Fibroblast of lung (primary cell): ENCODE data around the gene CSGALNACT2. TPM values are rescaled to one million over a fixed set of nuclear protein-coding genes. Genes with fewer than 3 reads are reported as not detected.

ENCODE experiments used
- DNase-seq, 2 donors: peaks; one replicate each; pipeline versions ENCODE4 v3.0.0 to v3.0.0-alpha.2; 2010; ENCODE audit warnings: low read depth in 2 of 2
- H2AFZ ChIP-seq: 2 replicates; pipeline ENCODE4 v1.5.1; 2012; ENCODE audit warnings: low read length, control low read depth, inconsistent platforms
- H3K27ac ChIP-seq: 2 replicates; pipeline ENCODE4 v1.5.1; 2011; ENCODE audit warnings: low read length, control low read depth; ENCODE audit not compliant: insufficient read depth
- H3K27me3 ChIP-seq: 2 replicates; pipeline ENCODE4 v1.5.1; 2011; ENCODE audit warnings: mild to moderate bottlenecking, low read length; ENCODE audit not compliant: control insufficient read depth, insufficient read depth
- H3K36me3 ChIP-seq: 2 replicates; pipeline ENCODE4 v1.5.1; 2011; ENCODE audit warnings: low read length; ENCODE audit not compliant: control insufficient read depth, insufficient read depth
- H3K4me1 ChIP-seq: 2 replicates; pipeline ENCODE4 v1.5.1; 2011; ENCODE audit warnings: low read length; ENCODE audit not compliant: control insufficient read depth, insufficient read depth; ENCODE audit errors: extremely low read depth
- H3K4me2 ChIP-seq: 2 replicates; pipeline ENCODE4 v1.5.1; 2011; ENCODE audit warnings: low read length, control low read depth; ENCODE audit not compliant: insufficient read depth; ENCODE audit errors: extremely low read depth
- H3K4me3 ChIP-seq, 4 experiments: fragments of 200-600 bp in 1 of 4; sonication (generic) in 1 of 4; replicated peaks in 1 of 4; 2 replicates each; pipeline ENCODE4 v1.5.1; 2011 to 2016; ENCODE audit warnings: low read length in 4 of 4, low read depth in 3 of 4, mild to moderate bottlenecking in 3 of 4, control low read depth in 2 of 4, inconsistent platforms in 1 of 4, mixed read lengths in 1 of 4; ENCODE audit not compliant: insufficient read depth in 1 of 4; ENCODE audit errors: control extremely low read depth in 1 of 4
- H3K79me2 ChIP-seq: 2 replicates; pipeline ENCODE4 v1.5.1; 2012; ENCODE audit warnings: mild to moderate bottlenecking, low read length, inconsistent platforms; ENCODE audit not compliant: control insufficient read depth, insufficient read depth
- H3K9ac ChIP-seq: 2 replicates; pipeline ENCODE4 v1.5.1; 2011; ENCODE audit warnings: mild to moderate bottlenecking, low read length, control low read depth; ENCODE audit not compliant: insufficient read depth
- H3K9me3 ChIP-seq: 2 replicates; pipeline ENCODE4 v1.5.1; 2012; ENCODE audit warnings: low read depth, low read length; ENCODE audit not compliant: control insufficient read depth, insufficient read depth
- H4K20me1 ChIP-seq: 2 replicates; pipeline ENCODE4 v1.5.1; 2011; ENCODE audit warnings: low read length; ENCODE audit not compliant: control insufficient read depth, insufficient read depth; ENCODE audit errors: extremely low read depth
- EZH2 ChIP-seq: IDR thresholded peaks from 2 replicates; pipeline ENCODE4 v1.5.1; 2012; ENCODE audit warnings: low read length, control low read depth, mild to moderate bottlenecking; ENCODE audit errors: missing control alignments
- polyA plus RNA-seq, 2 donors: library from polyadenylated mRNA; depleted of rRNA in 1 of 2; stranded (reverse) in 1 of 2; unstranded in 1 of 2; fragments of >200 nt; gene quantifications; 2 replicates each; pipeline ENCODE4 v1.2.1, GENCODE V29; 2011 to 2012; ENCODE audit warnings: missing spikeins in 1 of 2
- total RNA-seq: library from RNA; depleted of rRNA; stranded (reverse); fragments of >200 nt; gene quantifications from 2 replicates; pipeline ENCODE4 v1.2.1, GENCODE V29; 2014
- TF ChIP-seq, protein P1 (sequence below), 2 donors: IDR thresholded peaks in 1 of 2; conservative IDR thresholded peaks in 1 of 2; 1 replicate in 1 of 2; 2 replicates in 1 of 2; pipeline ENCODE4 v1.5.1; 2011 to 2012; ENCODE audit warnings: low read length in 2 of 2, control low read depth in 1 of 2, inconsistent platforms in 1 of 2, low read depth in 1 of 2, mild to moderate bottlenecking in 1 of 2

CSGALNACT2 gene
- total and polyA plus RNA-seq, 2 donors (not counting 1 experiment from before 2014, with no cell fraction given), result 38.6 to 46.9 TPM

DNA sequence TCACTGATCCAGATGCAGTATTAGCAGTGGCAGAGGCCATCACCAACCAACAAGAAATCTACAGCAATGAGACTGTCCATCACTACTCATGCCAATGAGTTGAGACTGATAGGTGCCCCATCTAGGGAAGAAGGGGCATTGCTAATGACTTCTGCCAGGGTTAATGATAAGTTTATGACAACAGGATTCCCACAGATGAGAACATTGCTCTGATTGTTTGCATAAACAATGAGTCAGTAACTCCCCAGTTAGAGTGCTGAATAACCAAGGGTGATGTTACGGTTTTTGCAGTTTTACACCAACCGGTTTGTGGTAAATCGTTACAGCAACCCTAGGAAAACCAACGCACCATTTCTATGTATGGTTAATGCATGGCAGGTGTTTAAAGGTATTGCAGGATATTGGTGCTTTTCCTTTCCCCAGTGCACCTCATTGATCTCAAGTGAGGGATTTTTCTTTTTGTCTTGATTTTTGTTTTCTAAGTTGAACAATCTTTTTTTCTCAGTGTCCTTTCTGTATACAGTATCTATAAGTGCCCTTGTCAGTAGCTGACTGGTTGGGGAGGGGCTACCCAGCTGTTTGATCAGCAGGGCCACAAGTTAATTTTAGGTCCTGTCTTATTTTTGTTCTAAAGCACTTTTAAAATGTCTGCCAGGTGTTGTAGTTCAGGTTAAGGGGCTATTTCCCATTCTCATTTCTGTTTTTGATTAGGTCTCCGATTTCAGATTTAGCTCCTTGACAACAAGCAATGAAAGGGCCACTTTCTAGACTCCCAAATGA is 3.9 kb upstream of the CSGALNACT2 start:
- no peak for DNase-seq
- Histone ChIP-seq H3K27ac (no peak overlapping the region), H3K9ac (no peak overlapping the region), H4K20me1 (no peaks in the 10 kb centered on the region), H3K36me3 (no peaks in the 10 kb centered on the region), H3K79me2 (peaks cover 11% of the 10 kb centered on the region), H3K27me3 (no peaks in the 10 kb centered on the region), H3K9me3 (no peaks in the 10 kb centered on the region), H3K4me1 (peaks cover 5% of the 10 kb centered on the region), H3K4me2 (no peak overlapping the region), H3K4me3 (no peak overlapping the region), H2AFZ (no peak overlapping the region)
- TF ChIP-seq EZH2, result no peak
- TF ChIP-seq, protein P1, sequence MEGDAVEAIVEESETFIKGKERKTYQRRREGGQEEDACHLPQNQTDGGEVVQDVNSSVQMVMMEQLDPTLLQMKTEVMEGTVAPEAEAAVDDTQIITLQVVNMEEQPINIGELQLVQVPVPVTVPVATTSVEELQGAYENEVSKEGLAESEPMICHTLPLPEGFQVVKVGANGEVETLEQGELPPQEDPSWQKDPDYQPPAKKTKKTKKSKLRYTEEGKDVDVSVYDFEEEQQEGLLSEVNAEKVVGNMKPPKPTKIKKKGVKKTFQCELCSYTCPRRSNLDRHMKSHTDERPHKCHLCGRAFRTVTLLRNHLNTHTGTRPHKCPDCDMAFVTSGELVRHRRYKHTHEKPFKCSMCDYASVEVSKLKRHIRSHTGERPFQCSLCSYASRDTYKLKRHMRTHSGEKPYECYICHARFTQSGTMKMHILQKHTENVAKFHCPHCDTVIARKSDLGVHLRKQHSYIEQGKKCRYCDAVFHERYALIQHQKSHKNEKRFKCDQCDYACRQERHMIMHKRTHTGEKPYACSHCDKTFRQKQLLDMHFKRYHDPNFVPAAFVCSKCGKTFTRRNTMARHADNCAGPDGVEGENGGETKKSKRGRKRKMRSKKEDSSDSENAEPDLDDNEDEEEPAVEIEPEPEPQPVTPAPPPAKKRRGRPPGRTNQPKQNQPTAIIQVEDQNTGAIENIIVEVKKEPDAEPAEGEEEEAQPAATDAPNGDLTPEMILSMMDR (conservative IDR thresholded peaks at IDR 0.05 in 1 of 2, IDR thresholded peaks at IDR 0.05 in 1 of 2; ENCODE audit: low read depth in 1 of 2, low read length in 2 of 2), result no peak

DNA sequence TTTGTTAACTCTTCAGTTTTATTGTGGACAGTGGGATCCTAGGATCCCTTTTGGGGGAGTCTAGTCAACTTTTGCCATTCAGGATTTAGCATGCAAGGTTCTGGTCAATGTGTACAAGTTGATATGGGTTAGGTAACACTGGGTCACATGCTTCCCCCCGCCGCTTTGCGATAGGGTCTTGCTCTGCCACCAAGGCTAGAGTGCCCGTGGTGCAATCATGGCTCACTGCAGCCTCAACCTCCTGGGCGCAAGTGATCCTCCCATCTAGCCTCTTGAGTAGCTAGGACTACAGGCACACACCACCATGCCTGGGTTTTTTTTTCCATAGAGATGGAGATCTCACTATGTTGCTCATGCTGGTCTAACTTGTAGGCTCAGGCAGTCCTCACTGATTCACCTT is 3.2 kb upstream of the CSGALNACT2 start:
- Histone ChIP-seq H3K9me3 (no peaks in the 10 kb centered on the region), H3K4me1 (no peaks in the 10 kb centered on the region), H3K4me3 (no peak overlapping the region), H3K4me2 (no peak overlapping the region), H3K9ac (no peak overlapping the region), H2AFZ (no peak overlapping the region), H3K27me3 (no peaks in the 10 kb centered on the region), H3K36me3 (no peaks in the 10 kb centered on the region), H3K27ac (no peak overlapping the region), H3K79me2 (peaks cover 18% of the 10 kb centered on the region), H4K20me1 (peaks cover 2% of the 10 kb centered on the region)
- TF ChIP-seq EZH2, result no peak
- TF ChIP-seq, protein P1 (conservative IDR thresholded peaks at IDR 0.05 in 1 of 2, IDR thresholded peaks at IDR 0.05 in 1 of 2; ENCODE audit: low read depth in 1 of 2, low read length in 2 of 2), result no peak
- no peak for DNase-seq

DNA sequence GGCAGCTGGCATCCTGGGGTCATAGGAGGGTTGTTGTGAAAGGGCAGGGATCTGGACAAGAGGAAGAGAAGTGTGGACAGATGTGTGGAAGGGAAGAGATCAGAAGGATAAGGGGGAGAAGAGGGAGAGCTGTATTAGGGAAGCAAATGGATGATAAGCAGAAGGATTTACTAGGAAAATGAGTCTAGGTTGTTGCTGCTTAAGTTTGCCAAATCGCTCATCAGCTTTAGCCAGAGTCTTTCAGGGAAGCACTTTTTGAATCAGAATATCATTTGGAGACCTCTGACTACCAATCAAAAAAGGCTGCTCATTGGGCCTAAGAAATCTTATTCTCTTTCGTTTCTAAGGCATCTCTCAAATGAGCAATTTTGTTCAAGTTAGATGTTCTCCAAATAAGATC is 2.6 kb upstream of the CSGALNACT2 start:
- H3K4me2 ChIP-seq, result no peak overlapping the region
- no peak for DNase-seq
- H4K20me1 ChIP-seq, result peaks cover 2% of the 10 kb centered on the region
- TF ChIP-seq, protein P1 (conservative IDR thresholded peaks at IDR 0.05 in 1 of 2, IDR thresholded peaks at IDR 0.05 in 1 of 2; ENCODE audit: low read depth in 1 of 2, low read length in 2 of 2), result no peak
- TF ChIP-seq EZH2, result no peak
- H3K9me3 ChIP-seq, result no peaks in the 10 kb centered on the region
- no peaks in the 10 kb centered on the region for H3K36me3 ChIP-seq
- H3K27me3 ChIP-seq, result no peaks in the 10 kb centered on the region
- H3K4me3 ChIP-seq, result no peak overlapping the region
- peaks cover 20% of the 10 kb centered on the region for H3K79me2 ChIP-seq
- H2AFZ ChIP-seq, result no peak overlapping the region
- no peak overlapping the region for H3K27ac ChIP-seq
- no peaks in the 10 kb centered on the region for H3K4me1 ChIP-seq
- H3K9ac ChIP-seq, result no peak overlapping the region
